Activated naive CD4-positive, alpha-beta T cell treated with anti-CD3 and anti-CD28 coated beads, Interleukin-2, amount 50 U/mL, for 16 hours (primary cell): Measurements from ENCODE around the gene ZNF653.

Source experiments
- DNase-seq: peaks from one replicate; pipeline ENCODE4 v3.0.0-alpha.2; 2020

ZNF653 gene

GRCh38 chr19:11513946-11514345 is 8.3 kb upstream of the ZNF653 start:
- no peak for DNase-seq

- no peak for DNase-seq
Measured at GRCh38 chr19:11510444-11510843, 4.8 kb upstream of the ZNF653 start.

- no peak for DNase-seq
Measured at GRCh38 chr19:11507370-11508078, 1.9 kb upstream of the ZNF653 start.

- no peak for DNase-seq
Measured at GRCh38 chr19:11506967-11507366, 1.3 kb upstream of the ZNF653 start.

GRCh38 chr19:11506101-11506555 is 489 bp upstream of the ZNF653 start:
- DNase-seq: no peak

- peak; percentile 97 for DNase-seq
Measured at GRCh38 chr19:11505032-11505503, 571 bp downstream of the ZNF653 start.

- no peak for DNase-seq
Measured at GRCh38 chr19:11504502-11505031, 1.1 kb downstream of the ZNF653 start.

- DNase-seq: no peak
Measured at GRCh38 chr19:11499890-11500420, 5.7 kb downstream of the ZNF653 start.

GRCh38 chr19:11499220-11499726 is 6.4 kb downstream of the ZNF653 start:
- DNase-seq: no peak

- peak; percentile 65 for DNase-seq
Measured at GRCh38 chr19:11496391-11497163, 9.1 kb downstream of the ZNF653 start.

- DNase-seq: no peak
Measured at GRCh38 chr19:11495885-11496284, 9.8 kb downstream of the ZNF653 start.

GRCh38 chr19:11495481-11495880 is 10.2 kb downstream of the ZNF653 start:
- DNase-seq: no peak

- no peak for DNase-seq
Measured at GRCh38 chr19:11494634-11495285, 10.9 kb downstream of the ZNF653 start.

GRCh38 chr19:11489378-11489777 is 16.3 kb downstream of the ZNF653 start:
- DNase-seq: no peak

GRCh38 chr19:11486661-11487503 is 18.8 kb downstream of the ZNF653 start:
- no peak for DNase-seq

- DNase-seq: no peak
Measured at GRCh38 chr19:11485245-11485837, 20.3 kb downstream of the ZNF653 start.

- DNase-seq: no peak
Measured at GRCh38 chr19:11483366-11484111, 22.1 kb downstream of the ZNF653 start.

GRCh38 chr19:11482384-11483050 is 23.1 kb downstream of the ZNF653 start:
- DNase-seq: peak; percentile 87

GRCh38 chr19:11481534-11482383 is 23.9 kb downstream of the ZNF653 start:
- DNase-seq: peak; percentile 82
